GM18951 (cell line): ENCODE data around the gene ARPC5L.

ENCODE experiments used
- POLR2A ChIP-seq: IDR thresholded peaks from 4 replicates; pipeline ENCODE4 v1.6.1; 2011; ENCODE audit warnings: mild to moderate bottlenecking; ENCODE audit not compliant: insufficient read length, insufficient read depth; ENCODE audit errors: extremely low read depth
- in situ Hi-C: fragments of 300-500 bp; cut with MboI; formaldehyde crosslinking; loops from one replicate; pipeline ENCODE4 v1.12.0; 2022; ENCODE audit warnings: low sequenced_read_pairs, mixed read lengths, inconsistent platforms; ENCODE audit not compliant: unreplicated experiment

The ARPC5L gene

DNA sequence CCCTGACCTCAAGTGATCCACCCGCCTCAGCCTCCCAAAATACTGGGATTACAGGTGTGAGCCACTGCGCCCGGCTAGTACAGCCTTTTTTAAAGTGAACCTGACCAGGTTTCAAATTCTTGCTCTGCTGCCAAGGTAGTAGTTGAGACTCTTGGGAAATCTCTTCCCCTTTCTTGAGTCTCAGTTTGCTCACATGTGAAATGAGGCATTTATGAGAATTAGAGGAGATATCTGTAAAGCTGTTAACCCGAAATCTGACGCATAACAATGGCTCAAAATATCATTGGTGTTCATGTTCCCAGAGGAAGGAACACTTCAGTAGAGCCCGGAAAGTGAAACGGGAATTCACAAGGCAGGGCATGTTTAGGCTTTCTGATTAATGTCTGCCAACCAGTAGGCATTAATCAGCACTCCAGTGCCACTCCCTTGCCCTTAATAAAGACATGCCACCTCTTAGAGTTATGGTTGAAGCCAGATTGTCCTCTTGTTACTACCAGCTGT, 1.5 kb downstream of the ARPC5L start:
- no peak for TF ChIP-seq POLR2A
- in situ Hi-C loops: no loop called here

DNA sequence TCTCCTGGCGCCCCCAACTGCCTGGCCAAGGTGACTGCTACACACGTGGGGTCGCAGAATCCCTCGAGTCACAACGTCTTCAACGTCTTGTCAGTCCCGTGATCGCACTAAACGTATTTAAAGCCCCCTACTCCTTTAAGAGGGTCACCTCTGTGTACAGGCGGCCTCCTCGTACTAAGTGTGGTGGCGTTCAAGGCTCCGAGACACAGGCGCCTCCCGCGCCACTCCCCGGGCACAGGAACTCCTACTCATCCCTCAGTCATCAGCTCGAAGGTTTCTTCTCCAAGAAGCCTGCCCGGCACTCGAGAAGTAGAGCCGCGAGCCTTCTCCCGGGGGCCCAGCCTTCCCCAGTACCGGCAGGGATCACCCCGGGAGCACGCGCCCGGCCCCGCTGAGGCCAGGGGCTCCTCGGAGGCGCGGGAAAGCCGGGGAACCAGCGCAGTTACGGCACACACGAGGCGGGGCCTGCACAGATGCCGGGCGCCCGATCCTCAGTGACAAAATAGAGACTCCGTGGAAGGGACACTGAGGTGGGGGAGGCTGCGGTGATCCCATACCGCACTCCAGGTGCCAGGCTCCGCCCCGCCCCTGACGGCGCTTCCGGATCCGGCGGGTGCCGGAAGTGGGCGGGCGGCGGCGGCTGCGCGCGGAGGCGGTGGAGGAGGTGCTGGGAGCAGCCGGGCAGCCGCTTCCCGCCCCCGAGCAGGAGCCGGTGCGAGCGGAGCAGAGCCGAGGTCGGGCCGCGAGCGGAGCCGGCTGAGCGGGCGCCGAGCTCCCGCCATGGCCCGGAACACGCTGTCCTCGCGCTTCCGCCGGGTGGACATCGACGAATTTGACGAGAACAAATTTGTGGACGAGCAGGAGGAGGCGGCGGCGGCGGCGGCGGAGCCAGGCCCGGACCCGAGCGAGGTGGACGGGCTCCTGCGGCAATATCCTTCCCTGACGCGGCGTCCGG, 6.9 kb downstream of the ARPC5L start:
- in situ Hi-C loops: no loop called here
- peak; percentile 95 for TF ChIP-seq POLR2A

DNA sequence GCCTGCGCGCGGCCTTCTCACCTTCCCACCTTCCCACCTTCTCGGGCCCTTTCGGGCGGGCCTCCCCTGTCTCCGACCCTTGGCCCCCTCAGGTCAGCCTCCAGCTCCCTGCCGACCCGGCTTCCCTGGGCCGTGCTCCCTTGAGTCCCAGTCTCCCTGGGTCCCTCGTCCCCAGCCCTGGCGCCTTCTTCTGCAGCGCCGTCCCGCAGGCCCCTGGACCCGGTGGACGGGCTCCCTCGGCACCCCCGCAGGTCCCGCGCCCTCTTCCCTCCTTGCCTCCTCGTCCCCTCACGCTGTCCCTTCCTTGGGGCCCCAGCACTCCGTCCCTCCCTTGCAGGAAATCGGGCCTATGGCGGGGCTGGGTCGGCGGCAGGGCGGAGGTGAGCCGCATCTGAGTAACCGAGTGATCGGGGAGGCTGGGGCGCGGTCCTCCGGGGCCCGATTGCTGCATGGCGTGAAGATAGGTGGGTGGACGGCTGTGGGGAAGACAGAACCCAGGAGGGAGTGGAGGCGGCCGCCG, 7.6 kb downstream of the ARPC5L start:
- in situ Hi-C loops: no loop called here
- no peak for TF ChIP-seq POLR2A

DNA sequence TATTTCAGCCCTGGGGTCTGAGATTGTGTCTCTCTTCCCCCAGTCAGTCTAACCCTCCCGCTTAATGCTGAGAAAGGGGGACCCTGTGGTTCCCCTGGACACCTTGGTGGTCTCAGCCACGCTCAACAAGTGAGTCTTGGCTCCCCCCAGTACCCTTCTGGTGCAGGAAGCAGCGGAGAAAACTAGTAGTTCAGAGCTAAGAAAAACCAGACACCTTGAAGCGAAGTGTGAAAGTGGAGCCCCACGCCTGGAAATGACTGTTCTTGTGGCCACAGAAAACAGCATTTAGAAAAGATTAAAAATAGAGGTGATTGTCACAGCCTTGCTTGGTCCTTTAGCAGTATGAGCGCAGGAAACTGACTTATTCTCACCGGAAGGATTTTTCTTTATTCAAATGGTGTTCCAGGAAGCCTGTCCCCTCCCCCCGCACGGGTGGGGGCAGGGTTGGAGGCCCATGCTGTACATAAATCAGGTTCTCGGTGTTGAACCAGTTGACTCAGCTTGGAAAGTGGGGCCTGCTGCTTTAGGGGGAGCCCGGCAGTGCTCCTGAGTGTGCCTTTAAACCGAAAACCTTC, 8.1 kb downstream of the ARPC5L start:
- TF ChIP-seq POLR2A: peak; percentile 55
- in situ Hi-C loops: no loop called here

DNA sequence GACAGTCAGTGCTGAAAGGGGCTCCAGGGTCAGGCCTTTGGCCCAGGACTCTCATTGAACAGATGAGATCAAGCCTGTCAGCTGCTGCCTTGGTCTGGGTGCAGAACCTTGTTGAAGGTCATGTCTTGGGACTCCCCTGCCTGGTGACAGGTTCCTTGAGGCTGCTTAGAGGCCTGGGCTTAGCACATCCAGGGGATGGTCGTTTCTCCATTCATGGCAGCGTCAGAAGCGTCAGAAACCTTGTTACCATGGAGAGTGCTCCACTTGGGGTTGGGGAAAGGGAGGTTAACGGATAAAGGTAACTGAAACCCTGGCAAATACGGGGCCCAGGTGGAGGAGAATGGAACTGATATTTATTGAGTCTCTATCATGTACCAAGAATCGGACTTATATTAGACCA, 8.8 kb downstream of the ARPC5L start:
- in situ Hi-C loops: no loop called here
- no peak for TF ChIP-seq POLR2A

DNA sequence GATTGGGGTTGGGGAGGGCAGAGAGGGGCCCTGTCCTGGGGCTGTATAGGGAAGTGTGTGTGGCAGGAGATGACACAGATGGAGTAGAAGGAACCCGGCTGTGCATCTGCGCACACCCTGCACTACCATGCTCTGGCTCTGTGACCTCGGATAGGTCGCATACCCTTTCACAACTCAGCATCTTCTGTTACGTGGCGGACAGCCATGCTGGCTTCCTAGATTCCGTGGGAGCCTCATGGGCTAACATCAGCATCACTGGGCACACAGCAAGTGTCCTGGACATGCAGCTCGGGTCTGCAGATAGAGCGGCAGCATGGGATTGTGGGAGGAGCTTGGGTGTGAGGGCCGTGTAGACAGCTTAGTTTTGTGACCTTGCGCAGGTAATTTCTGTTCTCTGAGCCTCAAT, 9.2 kb downstream of the ARPC5L start:
- in situ Hi-C loops: no loop called here
- no peak for TF ChIP-seq POLR2A

DNA sequence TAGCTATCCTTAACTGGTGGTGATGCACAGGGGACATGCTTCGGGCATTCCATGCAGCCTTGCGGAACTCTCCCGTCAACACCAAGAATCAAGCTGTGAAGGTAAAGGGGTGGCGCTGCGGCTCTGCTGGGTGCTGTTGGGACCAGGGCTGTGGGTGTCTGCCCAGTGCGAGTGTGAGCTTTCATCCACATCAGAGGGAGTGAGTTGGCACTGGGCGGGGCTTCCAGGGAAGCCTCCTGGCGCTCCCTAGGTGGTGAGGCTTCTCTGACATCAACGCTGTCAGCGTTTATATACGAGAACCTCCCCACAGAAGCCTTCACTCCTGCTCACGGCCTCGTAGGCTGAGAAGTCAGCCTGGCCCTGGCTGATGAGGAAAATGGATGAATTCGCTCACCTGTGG, 11.7 kb downstream of the ARPC5L start:
- in situ Hi-C loops: no loop called here
- TF ChIP-seq POLR2A: no peak

DNA sequence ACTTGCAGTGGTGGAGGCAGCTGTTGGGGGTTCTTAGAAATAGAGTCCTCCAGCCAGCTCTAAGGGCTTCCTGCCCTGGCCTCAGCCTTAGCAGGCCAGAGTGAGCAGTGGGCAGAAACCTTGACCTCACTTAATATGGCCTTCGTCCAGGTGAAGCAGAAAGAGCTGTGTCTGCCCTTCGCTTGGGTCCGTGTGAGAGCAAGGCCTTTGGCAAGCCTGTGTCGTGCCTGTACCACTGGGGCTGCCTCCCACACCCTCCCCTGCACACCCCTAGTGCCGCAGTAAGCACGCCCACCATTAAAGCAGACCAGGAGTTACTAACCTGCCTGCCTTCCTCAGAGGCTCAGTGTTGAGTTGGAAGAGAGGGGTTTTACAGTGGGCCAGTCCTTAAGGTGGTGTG, 13.6 kb downstream of the ARPC5L start:
- in situ Hi-C loops: no loop called here
- TF ChIP-seq POLR2A: no peak

DNA sequence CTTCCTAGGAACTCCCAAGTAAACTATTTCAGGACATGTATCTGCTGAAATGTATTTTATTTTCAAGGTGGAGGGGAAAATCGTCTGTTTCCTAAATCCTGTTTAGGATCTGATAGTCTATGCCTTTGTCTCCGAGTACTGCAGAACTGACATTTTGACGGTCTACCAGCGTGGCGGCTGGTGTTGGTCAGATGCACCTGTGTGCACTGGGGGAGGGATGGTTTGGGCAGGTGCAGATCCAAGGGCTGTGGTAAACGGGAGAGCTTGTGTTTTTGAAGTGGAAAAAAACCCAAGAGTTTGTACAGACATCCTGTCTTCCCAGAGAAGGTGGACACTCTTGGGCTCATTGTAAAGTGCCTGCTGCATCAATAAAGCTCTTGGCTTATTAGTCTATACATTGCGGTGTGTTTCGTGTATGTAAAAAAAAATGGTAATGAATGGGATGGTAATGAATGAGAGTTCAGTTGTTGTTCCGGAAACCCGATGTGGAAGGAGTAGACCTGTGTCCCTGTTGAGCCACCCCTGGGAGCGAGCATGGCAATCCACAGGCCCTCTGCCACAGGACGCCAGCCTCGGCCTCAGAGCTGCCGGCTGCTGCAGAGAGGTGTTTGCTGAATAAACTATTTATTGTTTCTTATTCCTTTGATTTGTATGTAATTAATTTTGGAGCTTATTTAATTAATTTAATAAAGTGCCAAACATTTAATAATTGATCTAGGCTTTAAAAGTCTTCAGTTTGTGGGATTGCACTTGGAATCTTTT, 15.3 kb downstream of the ARPC5L start:
- in situ Hi-C loops: no loop called here
- TF ChIP-seq POLR2A: no peak

DNA sequence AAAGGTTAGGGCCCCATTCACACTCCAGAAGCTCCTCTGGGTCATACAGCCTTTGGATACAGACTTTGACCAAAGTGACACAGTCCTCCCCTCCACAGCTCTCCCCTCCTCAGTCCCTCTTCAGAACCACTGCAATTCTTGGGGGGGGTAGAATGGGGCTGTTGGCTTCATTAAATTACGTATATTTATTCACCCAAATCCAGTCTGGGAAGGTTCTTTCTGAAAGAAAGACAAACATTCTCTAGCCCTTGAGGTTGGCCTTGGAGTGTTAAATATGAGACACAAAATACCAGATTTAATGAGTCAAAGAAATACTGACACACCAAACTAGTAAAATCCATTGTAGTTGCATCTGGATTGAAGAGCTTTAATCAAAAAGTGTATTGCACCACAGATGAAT, 16.1 kb downstream of the ARPC5L start:
- in situ Hi-C loops: no loop called here
- no peak for TF ChIP-seq POLR2A

DNA sequence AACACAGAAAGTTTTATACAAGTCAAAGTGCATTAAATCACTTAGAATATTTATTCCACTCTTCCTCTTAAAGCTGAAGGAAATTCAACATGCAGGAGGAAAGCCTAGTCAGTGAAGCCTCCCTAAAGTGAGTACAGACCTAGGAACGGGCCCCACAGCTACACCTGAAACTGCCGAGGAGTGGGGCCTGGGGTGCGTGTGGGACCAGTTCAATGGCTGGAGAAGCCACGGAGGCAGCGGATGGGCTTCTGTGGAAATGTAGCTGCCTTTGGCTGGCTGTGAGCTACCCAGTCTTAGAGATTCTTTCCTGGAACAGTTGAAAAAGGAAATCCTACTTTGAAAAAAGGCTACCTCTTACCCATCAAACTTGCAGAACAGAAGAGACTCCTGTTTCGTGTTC, 16.6 kb downstream of the ARPC5L start:
- in situ Hi-C loops: no loop called here
- no peak for TF ChIP-seq POLR2A

DNA sequence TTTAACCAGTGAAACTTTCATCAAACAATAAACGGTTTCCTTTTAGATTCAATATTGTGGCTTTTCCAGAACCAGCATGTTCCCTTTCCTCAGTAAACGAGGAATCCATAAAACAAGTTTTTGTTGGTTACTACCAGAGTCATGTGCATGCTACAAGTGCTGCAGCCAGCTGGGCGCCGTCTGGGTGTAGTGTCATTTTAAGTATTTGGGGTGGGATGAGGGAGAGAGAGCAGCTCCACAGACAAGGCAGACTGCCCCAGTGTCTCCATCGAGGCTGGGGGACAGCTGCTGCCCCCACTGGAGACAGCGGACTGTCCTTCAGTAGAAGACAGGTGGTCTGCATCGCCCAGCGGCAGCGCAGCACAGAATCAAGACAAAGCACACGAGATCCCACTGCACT, 17.3 kb downstream of the ARPC5L start:
- in situ Hi-C loops: no loop called here
- peak; percentile 21 for TF ChIP-seq POLR2A

DNA sequence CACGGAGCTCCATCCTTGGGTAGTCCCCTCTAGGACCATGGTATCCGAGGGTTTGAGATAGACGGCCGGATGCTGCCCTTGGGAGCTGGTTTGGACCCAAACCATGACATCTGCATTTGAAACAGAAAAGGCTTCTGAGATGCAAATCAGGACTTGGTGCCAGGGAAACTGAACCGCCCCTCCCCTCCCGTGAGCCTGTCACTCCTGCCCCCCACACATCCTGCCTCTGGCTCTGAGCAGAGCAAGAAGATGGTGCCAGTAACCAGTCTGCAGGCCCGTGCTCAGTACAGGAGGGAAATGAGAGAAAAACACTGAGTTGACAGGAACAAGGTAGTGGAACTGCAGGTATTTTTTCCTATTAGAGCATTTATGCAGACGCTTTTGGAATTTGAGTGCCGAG, 18.6 kb downstream of the ARPC5L start:
- in situ Hi-C loops: no loop called here
- no peak for TF ChIP-seq POLR2A
